Spinal cord (tissue), 10 donors: Measurements from ENCODE around the gene HTR1D. TPM values are rescaled to one million over a fixed set of nuclear protein-coding genes. Genes with fewer than 3 reads are reported as not detected.
A peak's percentile ranks its signal among the peaks of the same experiment; 100 is the strongest.
"Not testable (repeated sequence)": the region's sequence is repeated elsewhere in the genome, so short reads cannot be mapped to it uniquely, and the experiment has no call there.

ENCODE experiments used
- DNase-seq, 6 donors: peaks; one replicate each; pipeline versions ENCODE4 v3.0.0 to v3.0.0-alpha.2; 2013 to 2015; ENCODE audit warnings: low spot score in 6 of 6, low read depth in 4 of 6
- H3K27ac ChIP-seq: one replicate; pipeline ENCODE4 v1.5.1; 2013; ENCODE audit warnings: low read depth, low read length, control low read depth
- H3K27me3 ChIP-seq: one replicate; pipeline ENCODE4 v1.6.1; 2013; ENCODE audit warnings: low read length; ENCODE audit not compliant: control insufficient read depth, insufficient read depth
- H3K36me3 ChIP-seq: one replicate; pipeline ENCODE4 v1.6.1; 2013; ENCODE audit warnings: low read length; ENCODE audit not compliant: control insufficient read depth, insufficient read depth
- H3K4me1 ChIP-seq: one replicate; pipeline ENCODE4 v1.6.1; 2013; ENCODE audit warnings: low read length; ENCODE audit not compliant: control insufficient read depth, insufficient read depth
- H3K4me3 ChIP-seq: one replicate; pipeline ENCODE4 v1.5.1; 2013; ENCODE audit warnings: low read depth, low read length, control low read depth
- H3K9me3 ChIP-seq: one replicate; pipeline ENCODE4 v1.6.1; 2013; ENCODE audit warnings: low read length; ENCODE audit not compliant: control insufficient read depth, insufficient read depth
- WGBS: methylation state at CpG from one replicate; pipeline ENCODE4 v1.1.5; 2013; ENCODE audit warnings: missing lambda C conversion rate; ENCODE audit not compliant: insufficient coverage; 5-methylcytosine and 5-hydroxymethylcytosine counted together
- long read RNA-seq, 4 donors: transcript quantifications; one replicate each; lab custom pipeline, GENCODE V29; 2026
- polyA plus RNA-seq, 2 donors: library from polyadenylated mRNA; unstranded; fragments of 120-200 nt; gene quantifications; one replicate each; pipeline ENCODE4 v1.2.1, GENCODE V29; 2013; ENCODE audit not compliant: insufficient read length in 2 of 2
- total RNA-seq, 2 donors: library from RNA; depleted of rRNA in 1 of 2; stranded (reverse); fragments of 120-200 nt in 1 of 2; fragments of >200 nt in 1 of 2; gene quantifications; one replicate each; pipeline versions ENCODE4 v1.2.3 to v1.2.4, GENCODE V29; 2013 to 2014
- donor health status: healthy.

The HTR1D gene, protein sequence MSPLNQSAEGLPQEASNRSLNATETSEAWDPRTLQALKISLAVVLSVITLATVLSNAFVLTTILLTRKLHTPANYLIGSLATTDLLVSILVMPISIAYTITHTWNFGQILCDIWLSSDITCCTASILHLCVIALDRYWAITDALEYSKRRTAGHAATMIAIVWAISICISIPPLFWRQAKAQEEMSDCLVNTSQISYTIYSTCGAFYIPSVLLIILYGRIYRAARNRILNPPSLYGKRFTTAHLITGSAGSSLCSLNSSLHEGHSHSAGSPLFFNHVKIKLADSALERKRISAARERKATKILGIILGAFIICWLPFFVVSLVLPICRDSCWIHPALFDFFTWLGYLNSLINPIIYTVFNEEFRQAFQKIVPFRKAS
- 1 to 10 TPM in 1 of 2 donors, under 1 TPM in 1; 0.66 to 2.4 TPM for total RNA-seq
- polyA plus RNA-seq, result 1 to 10 TPM; 5.1 to 6.5 TPM
- long read RNA-seq, donor 1, transcript HTR1D-201 (1 exons, 2,835 nt), result major isoform, 5 of 5 reads
- long read RNA-seq, donor 1, partial matches to known transcripts, result 0 of 5 reads
- long read RNA-seq, donor 1, other reads (novel, unspliced or antisense), result 0 of 5 reads
- long read RNA-seq, donor 2, transcript HTR1D-201 (1 exons, 2,835 nt), result major isoform, 13 of 13 reads
- long read RNA-seq, donor 2, partial matches to known transcripts, result 0 of 13 reads
- long read RNA-seq, donor 2, other reads (novel, unspliced or antisense), result 0 of 13 reads
- long read RNA-seq, donor 3, partial matches to known transcripts, result 0 of 1 reads
- long read RNA-seq, donor 3, other reads (novel, unspliced or antisense), result 0 of 1 reads
- long read RNA-seq, donor 4, result 0 reads

DNA sequence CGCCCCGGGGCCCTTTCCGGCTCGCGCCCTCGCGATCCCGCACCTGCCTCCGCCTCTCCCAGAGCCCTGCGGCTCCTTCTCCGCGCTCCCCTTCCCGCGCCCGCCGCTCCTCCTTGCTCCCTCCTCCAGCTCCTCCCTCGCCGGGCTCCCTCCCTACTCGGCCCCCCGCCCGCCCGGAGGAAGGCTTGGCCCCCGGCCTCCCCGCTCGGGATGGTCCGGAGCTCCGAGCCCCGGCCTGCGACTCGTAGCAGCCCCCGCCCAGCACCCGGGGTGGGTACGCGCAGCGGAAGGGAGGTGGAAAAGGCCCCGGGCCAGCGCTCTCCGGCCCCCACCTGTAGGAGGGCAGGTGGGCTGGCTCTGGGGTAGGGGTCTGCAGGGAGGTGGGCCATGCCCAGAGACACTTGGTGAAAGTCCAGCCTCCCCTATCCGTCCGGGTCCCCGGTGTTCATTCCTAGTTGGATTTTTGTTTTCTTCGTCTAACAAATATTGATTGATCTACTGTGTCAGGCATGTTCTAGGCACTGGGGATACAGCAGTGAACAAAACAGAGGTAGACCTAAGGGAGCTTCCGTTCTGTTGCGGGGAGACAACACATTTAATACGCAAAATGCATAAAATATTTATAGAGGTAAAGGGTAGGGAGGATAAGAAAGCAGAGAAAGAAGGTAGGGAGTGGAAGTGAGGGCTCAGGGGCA is at the start of gene HTR1D:
Gene HTR1D (minus strand): TSS at position 82 of the 695 bp plus-strand sequence. CDS start 23,283 bp downstream, outside the sequence.
- no peaks in the 10 kb centered on the region for H3K9me3 ChIP-seq
- under 1% methylated on average over 29 of the region's 45 CpGs for WGBS
- no peak within 1 kb of the TSS for H3K27ac ChIP-seq
- peaks cover 24% of the 10 kb centered on the region for H3K27me3 ChIP-seq
- no peaks in the 10 kb centered on the region for H3K36me3 ChIP-seq
- no peak within 1 kb of the TSS for H3K4me3 ChIP-seq
- peak in 2 of 6 donors; percentile 33 to 35 for DNase-seq
- H3K4me1 ChIP-seq, result peaks cover 16% of the 10 kb centered on the region

DNA sequence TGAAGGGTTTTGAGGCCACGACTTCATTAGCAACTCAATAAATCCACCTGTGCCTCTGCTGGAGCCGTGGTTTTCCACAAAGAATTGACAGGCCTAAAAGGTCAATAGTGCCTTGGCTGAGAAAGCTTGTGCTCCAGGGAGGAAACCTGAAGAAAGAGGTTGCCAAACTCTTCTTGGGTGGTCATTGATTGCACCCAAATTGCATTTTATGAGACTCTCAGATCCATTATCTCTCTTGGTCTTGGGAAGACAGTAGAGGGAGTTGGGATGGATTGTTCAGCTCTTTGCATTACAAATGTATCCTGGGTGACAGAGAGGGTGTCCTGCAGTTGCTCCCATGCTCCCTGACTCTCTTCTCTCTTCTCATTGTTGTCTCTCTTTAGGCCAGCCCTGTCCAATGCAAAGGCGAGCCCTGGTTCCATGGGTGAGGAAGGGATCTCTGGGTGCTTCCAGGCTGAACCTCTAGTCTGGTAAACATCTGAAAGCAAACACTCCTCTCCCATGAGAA is 46.1 kb upstream of the HTR1D start:
- WGBS, result 57% methylated on average over 1 of the region's 3 CpGs
- H3K36me3 ChIP-seq, result no peaks in the 10 kb centered on the region

DNA sequence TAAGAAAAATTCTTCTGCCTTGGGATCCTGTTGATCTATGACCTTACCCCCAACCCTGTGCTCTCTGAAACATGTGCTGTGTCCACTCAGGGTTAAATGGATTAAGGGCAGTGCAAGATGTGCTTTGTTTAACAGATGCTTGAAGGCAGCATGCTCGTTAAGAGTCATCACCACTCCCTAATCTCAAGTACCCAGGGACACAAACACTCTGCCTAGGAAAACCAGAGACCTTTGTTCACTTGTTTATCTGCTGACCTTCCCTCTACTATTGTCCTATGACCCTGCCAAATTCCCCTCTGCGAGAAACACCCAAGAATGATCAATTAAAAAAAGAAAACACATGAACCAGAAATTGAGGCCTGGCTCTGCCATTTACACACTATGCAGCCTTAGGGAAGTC is 40.8 kb upstream of the HTR1D start:
- not testable (repeated sequence) for H3K27me3 ChIP-seq, H3K4me1 ChIP-seq, H3K9me3 ChIP-seq, DNase-seq, H3K36me3 ChIP-seq, H3K4me3 ChIP-seq, H3K27ac ChIP-seq
- 60% methylated on average over 1 of the region's 2 CpGs for WGBS

More for the DNA sequence above, 46.1 kb upstream of the HTR1D start:
- DNase-seq, result peak in 2 of 6 donors; percentile 9 to 42
- H3K4me3 ChIP-seq, result no peak overlapping the region
- H3K4me1 ChIP-seq, result no peaks in the 10 kb centered on the region
- no peaks in the 10 kb centered on the region for H3K27me3 ChIP-seq
- no peaks in the 10 kb centered on the region for H3K9me3 ChIP-seq
- H3K27ac ChIP-seq, result no peak overlapping the region

DNA sequence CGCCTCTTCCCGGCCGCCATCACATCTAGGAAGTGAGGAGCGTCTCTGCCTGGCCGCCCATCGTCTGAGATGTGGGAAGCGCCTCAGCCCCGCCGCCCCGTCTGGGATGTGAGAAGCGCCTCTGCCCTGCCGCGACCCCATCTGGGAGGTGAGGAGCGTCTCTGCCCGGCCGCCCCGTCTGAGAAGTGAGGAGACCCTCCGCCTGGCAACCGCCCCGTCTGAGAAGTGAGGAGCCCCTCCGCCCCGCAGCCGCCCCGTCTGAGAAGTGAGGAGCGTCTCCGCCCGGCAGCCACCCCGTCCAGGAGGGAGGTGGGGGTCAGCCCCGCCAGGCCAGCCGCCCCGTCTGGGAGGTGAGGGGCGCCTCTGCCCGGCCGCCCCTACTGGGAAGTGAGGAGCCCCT is 40.1 kb upstream of the HTR1D start:
- not testable (repeated sequence) for H3K9me3 ChIP-seq, DNase-seq, H3K4me1 ChIP-seq, H3K36me3 ChIP-seq, H3K4me3 ChIP-seq, H3K27me3 ChIP-seq, H3K27ac ChIP-seq
- WGBS, result 96% methylated on average over 22 of the region's 34 CpGs

DNA sequence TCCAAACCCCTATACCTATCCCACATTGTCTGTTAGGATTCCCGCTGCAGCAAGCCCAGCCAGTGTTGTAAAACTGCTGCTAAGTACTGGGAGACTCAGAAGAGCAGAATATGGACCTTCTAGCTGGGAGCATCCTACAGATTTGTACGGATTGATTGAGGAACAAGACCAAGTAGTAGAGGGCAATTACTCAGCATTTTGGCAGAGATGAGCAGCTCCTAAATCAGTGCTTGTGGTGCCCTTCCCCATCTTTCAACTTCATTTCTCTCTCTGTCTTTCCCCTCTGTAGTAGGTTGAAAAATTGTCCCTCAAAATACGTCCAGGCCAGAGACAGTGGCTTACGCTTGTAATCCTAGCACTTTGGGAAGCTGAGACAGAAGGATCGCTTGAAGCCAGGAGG is 37.3 kb upstream of the HTR1D start:
- H3K4me1 ChIP-seq, result no peaks in the 10 kb centered on the region
- no peak overlapping the region for H3K4me3 ChIP-seq
- H3K36me3 ChIP-seq, result no peaks in the 10 kb centered on the region
- no peak overlapping the region for H3K27ac ChIP-seq
- H3K9me3 ChIP-seq, result no peaks in the 10 kb centered on the region
- H3K27me3 ChIP-seq, result no peaks in the 10 kb centered on the region
- DNase-seq, result no peak
- 94% methylated on average over 4 of the region's 5 CpGs for WGBS

DNA sequence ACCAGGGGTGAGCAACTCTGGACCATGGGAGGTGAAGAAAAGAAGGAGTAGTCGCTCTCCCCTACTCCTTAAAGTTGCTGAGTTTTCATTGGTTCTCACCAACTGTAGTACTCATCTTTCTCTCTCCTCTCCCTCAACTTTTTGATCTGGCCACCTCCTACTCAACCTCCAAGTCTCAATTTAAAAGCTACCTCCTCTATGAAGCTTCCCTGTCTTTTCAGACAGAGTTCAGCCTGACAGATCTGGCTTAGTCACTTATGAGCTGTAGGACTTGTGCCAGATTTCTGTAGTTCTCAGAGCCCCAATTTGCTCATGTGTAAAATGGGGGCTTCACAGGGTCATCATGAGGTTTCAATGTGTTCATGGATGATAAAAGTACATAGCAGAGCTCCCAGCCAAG is 34.5 kb upstream of the HTR1D start:
- no peaks in the 10 kb centered on the region for H3K9me3 ChIP-seq
- H3K36me3 ChIP-seq, result no peaks in the 10 kb centered on the region
- no peak overlapping the region for H3K27ac ChIP-seq
- no peaks in the 10 kb centered on the region for H3K27me3 ChIP-seq
- H3K4me1 ChIP-seq, result no peaks in the 10 kb centered on the region
- no CpG with 5 or more reads among the region's 1 CpG for WGBS
- no peak overlapping the region for H3K4me3 ChIP-seq
- DNase-seq, result no peak

DNA sequence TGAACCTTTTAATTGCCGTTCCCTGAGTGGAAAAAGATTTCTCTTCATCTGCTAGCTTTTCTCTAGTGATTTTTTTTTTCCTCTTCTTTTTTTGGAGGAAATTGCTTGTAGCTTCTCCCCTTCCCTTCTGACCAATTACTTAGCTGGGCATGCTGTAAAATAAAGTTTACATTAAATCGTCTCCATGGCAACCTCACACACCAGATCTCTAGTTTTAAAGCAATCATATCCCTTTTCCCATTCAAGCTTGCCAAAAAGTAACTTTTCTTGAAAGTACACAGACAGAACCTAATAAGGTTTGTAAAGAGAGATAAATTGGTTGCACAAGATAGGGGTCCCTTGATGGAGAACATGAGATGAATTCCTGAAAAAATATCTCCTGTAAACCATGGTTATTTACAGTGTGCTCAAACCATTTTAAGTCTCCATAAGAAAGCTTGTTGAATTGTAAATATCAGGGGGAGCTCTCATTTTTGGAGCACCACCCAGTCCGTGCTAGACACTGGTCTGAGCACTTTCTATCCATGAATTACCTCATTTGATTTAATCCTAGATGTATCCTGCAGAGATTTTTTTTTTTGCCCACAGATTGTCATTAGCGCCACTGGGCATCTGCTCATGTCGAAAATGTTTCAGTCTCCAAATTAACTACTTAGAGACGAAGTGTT is 32.6 kb upstream of the HTR1D start:
- Histone ChIP-seq H3K9me3 (no peaks in the 10 kb centered on the region), H3K4me1 (no peaks in the 10 kb centered on the region), H3K36me3 (no peaks in the 10 kb centered on the region), H3K27me3 (no peaks in the 10 kb centered on the region), H3K4me3 (no peak overlapping the region), H3K27ac (no peak overlapping the region)
- WGBS, result no CpG with 5 or more reads among the region's 6 CpGs
- peak in 3 of 6 donors; percentile 25 to 91 (median 74) for DNase-seq

DNA sequence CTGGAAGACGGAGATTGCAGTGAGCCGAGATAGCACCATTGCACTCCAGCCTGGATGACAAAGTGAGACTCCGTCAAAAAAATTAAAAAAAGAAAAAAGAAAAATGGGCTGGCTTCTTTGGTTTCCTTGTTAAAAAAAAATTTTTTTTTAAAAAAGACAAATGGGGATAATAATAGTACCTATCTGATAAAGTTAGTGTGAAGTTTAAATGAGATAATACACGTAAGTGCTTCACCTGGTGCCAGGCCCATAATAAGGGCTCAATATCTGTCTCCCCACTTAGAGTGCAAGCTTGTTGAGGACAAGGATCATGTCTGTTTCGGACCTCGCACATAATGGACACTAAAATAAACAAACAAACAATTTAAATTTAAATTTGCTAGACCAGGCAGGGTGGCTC is 30.0 kb upstream of the HTR1D start:
- no peaks in the 10 kb centered on the region for H3K36me3 ChIP-seq
- H3K4me3 ChIP-seq, result no peak overlapping the region
- DNase-seq, result no peak
- no peaks in the 10 kb centered on the region for H3K27me3 ChIP-seq
- 98% methylated on average over 4 of the region's 6 CpGs for WGBS
- H3K9me3 ChIP-seq, result no peaks in the 10 kb centered on the region
- H3K27ac ChIP-seq, result no peak overlapping the region
- no peaks in the 10 kb centered on the region for H3K4me1 ChIP-seq

DNA sequence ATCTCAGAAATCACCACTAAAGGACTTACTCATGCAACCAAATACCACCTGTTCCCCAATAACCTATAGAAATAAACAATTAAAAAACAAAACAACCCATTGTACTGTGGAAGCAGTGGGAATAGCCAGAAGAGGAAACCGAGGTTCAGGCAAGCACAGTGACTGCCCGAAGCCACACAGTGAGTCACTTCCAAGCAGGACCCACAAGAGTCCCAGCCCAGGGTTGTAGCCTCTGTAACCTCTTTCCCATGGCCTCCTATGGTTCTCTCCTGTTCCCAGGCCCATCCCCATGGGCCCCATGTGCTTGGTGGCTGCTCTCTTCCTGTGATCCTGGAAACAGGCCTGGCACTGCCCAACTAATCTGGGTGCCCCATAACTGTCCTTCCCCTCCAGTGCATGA is 29.0 kb upstream of the HTR1D start:
- Histone ChIP-seq H3K4me3 (no peak overlapping the region), H3K27ac (no peak overlapping the region), H3K9me3 (no peaks in the 10 kb centered on the region), H3K27me3 (no peaks in the 10 kb centered on the region), H3K4me1 (no peaks in the 10 kb centered on the region), H3K36me3 (no peaks in the 10 kb centered on the region)
- WGBS, result 96% methylated on average over 2 of the region's 2 CpGs
- DNase-seq, result no peak
